NCI-H146 treated with DMSO at 0.1 percent for 48 hours (cell line): ENCODE data around the gene MEF2A.

Experiments
- DNase-seq: peaks from one replicate; lab custom pipeline; 2025; ENCODE audit not compliant: unreplicated experiment; lab: John Stamatoyannopoulos, UW

Gene MEF2A

GRCh38 chr15:99605490-99605931 is 39.7 kb downstream of the MEF2A start:
- DNase-seq, result no peak

- DNase-seq, result no peak
Observed at GRCh38 chr15:99605990-99606389, 40.2 kb downstream of the MEF2A start.

- no peak for DNase-seq
Observed at GRCh38 chr15:99606646-99607045, 40.9 kb downstream of the MEF2A start.

GRCh38 chr15:99613481-99613880 is 47.7 kb downstream of the MEF2A start:
- no peak for DNase-seq

- DNase-seq, result no peak
Observed at GRCh38 chr15:99613887-99614647, 48.3 kb downstream of the MEF2A start.

- no peak for DNase-seq
Observed at GRCh38 chr15:99614749-99615288, 49.0 kb downstream of the MEF2A start.

- no peak for DNase-seq
Observed at GRCh38 chr15:99615460-99615859, 49.7 kb downstream of the MEF2A start.

GRCh38 chr15:99616129-99616528 is 50.3 kb downstream of the MEF2A start:
- no peak for DNase-seq

- DNase-seq, result no peak
Observed at GRCh38 chr15:99616773-99617342, 51.1 kb downstream of the MEF2A start.

GRCh38 chr15:99618941-99619411 is 53.2 kb downstream of the MEF2A start:
- no peak for DNase-seq

GRCh38 chr15:99619712-99620111 is 53.9 kb downstream of the MEF2A start:
- no peak for DNase-seq

GRCh38 chr15:99620178-99620577 is 54.4 kb downstream of the MEF2A start:
- DNase-seq, result no peak

GRCh38 chr15:99621767-99622166 is 56.0 kb downstream of the MEF2A start:
- no peak for DNase-seq

GRCh38 chr15:99628374-99629001 is 62.7 kb downstream of the MEF2A start:
- no peak for DNase-seq

GRCh38 chr15:99630607-99631131 is 64.9 kb downstream of the MEF2A start:
- no peak for DNase-seq

- no peak for DNase-seq
Observed at GRCh38 chr15:99631255-99631654, 65.5 kb downstream of the MEF2A start.

GRCh38 chr15:99632521-99632920 is 66.7 kb downstream of the MEF2A start:
- no peak for DNase-seq

- DNase-seq, result no peak
Observed at GRCh38 chr15:99633655-99634054, 67.9 kb downstream of the MEF2A start.

GRCh38 chr15:99634576-99634975 is 68.8 kb downstream of the MEF2A start:
- no peak for DNase-seq

GRCh38 chr15:99635145-99635544 is 69.4 kb downstream of the MEF2A start:
- DNase-seq, result no peak

- no peak for DNase-seq
Observed at GRCh38 chr15:99635794-99636193, 70.0 kb downstream of the MEF2A start.
